Measurements from ENCODE around the gene BCL2L11. TPM values are rescaled to one million over a fixed set of nuclear protein-coding genes. Genes with fewer than 3 reads are reported as not detected.

BCL2L11 gene
- polyA plus RNA-seq, 3 donors = 18.3 to 21.3 (median 18.5) TPM

DNA sequence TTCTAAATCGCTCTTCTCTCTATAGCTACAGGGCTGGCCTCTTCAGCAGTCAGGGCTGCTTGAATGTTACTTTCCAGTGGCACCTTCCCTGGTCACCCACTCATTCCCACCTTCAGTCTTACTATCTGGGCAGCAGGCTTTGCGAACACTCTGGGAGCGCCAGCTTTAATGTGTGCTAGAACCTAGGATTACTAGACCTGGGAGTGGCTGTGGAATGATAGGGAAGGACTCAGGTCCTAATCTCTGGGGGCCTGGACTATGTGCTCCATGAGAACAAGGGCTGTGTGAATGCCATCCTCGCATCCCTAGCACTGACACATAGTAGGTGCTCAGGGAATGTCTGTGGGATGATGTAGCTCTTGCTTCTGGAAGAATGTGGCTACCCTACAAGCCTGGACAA lies 57.6 kb downstream of the BCL2L11 start:
- no peak for DNase-seq (ENCODE audit: extremely low read depth in 1 of 11, low read depth in 9 of 11, low spot score in 4 of 11)

DNA sequence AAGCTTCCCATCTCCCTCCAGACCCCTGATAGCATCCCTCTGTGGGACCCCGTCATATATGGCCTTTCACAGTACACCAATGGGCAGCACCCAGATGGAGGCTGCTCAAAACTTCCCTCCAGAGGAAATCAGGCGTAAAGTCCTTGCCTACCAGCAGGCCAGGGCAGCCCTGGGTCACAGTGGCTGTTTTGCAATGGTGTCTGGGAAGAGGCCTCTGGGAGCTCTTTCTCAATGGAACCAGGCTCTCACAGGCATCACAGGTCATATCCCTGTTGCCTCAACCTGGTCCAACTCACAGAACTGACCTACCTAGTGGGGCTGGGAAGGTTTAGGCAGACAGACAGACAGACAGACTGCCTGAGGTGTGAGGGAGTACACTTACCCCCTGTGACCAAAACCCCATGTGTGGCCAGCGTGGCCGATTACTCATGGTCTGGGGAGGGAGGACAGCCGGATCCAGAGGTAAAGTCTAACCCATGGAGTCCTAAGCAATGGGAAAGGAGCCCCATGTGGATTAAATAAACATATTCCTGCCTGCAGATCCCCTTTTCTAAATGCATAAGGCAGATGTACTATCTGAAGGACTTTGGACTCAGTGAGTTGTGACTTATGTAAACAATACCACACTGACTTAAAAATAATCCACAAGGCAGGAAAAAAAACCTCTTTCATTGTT lies 58.2 kb downstream of the BCL2L11 start:
- DNase-seq (ENCODE audit: extremely low read depth in 1 of 11, low read depth in 9 of 11, low spot score in 4 of 11) = no peak

DNA sequence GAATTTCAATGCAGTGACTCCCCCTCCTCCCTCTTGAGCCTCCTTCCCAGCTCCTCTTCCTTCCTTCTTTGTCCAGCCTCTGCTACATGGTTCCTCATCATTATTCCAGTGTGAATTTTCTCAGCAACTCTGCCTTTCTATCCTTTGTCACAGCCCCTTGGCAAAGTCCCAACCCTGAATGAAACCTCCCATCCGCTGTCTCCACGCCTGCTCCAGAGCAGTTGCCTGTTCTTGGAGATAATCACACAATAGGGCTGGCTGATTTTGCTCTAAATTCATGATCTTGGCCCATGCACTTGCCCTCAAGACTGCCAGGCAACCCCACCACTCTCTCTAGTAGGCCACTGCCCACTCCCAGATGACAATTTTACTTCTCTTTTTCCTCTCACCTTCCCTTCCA lies 61.4 kb downstream of the BCL2L11 start:
- no peak for DNase-seq (ENCODE audit: extremely low read depth in 1 of 11, low read depth in 9 of 11, low spot score in 4 of 11)

DNA sequence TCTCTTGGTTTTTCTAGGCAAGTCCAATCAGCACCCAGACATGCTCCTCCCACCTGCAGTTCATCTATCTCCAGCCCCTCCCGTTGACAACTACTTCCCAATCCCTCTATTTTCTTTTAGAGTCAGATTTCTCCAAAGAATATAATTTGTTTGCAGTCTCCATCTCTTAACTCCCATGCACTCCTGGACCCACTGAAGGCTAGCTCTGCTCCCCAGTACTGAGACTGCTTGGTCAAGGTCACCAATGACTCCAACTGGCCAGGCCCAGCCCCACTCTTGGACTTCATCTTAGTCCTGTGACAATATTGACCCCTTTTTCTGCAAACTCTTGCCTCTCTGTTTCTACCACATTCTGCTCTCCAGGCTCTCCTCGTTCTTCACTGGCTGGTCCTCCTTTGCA lies 62.0 kb downstream of the BCL2L11 start:
- DNase-seq (ENCODE audit: extremely low read depth in 1 of 11, low read depth in 9 of 11, low spot score in 4 of 11) = no peak

DNA sequence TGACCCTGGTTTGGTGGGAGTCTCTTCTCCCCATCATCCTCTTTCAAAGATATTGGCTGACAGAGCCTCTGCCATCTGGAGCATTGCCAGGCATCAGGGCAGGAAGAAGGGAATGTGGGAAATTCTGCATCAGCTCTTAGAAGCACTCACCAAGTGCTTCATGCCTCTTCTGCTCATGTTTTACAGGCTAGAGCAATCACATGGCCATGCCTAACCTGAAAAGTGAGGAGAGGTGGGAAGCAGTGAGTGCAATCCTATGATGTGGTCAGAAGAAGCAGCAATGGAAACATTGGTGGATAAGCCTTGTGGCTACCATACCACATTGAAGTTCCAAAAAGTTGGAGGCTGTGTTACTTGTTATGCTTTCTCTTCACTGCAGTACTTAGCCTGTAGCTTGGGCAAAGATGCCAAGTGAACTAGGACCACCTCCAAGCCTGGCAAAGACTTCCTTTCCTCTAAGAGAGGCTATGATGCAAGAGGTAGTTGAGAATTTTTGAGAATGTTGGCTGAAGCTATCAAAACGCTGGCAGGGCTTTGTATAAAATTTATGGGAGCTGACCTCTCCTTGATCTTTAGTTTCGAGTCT lies 64.1 kb downstream of the BCL2L11 start:
- no peak for DNase-seq (ENCODE audit: extremely low read depth in 1 of 11, low read depth in 9 of 11, low spot score in 4 of 11)

DNA sequence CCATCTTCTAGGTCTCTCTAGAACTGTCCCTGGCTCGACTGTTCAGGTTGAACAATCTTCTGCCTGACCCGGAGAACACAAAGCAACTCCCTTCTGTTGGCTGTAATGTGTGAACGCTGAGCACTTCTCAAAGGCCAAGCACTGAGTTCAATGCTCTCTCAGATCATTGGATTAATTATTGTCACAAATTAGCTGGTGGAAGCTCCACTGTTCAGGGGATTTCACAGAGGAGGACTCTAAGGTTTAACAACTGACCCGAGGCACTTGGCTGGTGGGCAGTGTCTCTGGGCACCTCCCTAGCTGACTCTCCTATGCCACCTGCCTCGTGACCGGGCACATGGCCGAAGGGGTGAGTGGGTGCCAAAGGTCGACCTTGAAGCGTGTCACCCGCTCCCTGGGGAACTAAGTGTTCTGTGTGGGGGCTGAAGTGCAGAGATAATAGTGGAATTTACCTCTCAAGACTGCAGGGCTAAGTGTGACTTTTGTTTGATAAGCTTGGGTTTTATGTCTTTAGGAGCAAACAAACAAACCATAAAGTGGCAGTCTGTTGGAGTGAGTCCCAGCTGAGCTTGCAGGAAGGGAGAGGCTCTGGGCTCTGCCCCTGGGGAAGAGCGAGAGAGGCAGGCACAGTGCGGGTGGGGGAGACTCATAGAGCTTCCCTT lies 64.8 kb downstream of the BCL2L11 start:
- peak in 3 of 11 donors; percentile 20 to 33 (median 23) for DNase-seq (ENCODE audit: extremely low read depth in 1 of 11, low read depth in 9 of 11, low spot score in 4 of 11)

DNA sequence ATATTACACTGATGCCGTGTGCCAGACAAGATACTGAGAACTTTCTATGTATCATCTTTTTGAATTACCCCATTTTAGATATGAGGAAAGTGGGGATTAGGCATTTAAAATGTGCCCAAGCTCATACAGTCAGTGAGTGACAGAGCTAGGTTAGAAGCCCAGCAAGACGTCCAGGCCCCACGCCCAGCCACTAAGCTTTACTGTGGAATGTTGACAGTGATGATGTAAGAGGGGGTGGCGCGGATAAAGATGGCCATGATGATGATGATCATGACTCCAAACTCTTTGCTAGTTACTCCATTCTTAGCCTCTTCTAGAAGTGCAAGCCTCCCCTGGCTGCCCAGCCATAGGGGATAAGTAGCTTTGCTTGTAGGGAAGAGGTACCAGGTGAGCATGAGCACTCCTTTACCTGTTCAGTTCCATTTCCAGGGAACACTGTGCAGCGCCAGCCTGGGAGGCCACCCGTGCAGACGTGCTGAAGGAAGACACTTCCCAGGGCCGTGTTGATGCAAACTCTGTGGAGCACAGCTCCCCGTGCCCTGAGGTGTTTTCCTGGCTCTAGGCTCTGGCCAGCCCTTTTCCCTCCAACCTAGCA lies 65.5 kb downstream of the BCL2L11 start:
- DNase-seq (ENCODE audit: extremely low read depth in 1 of 11, low read depth in 9 of 11, low spot score in 4 of 11) = no peak

DNA sequence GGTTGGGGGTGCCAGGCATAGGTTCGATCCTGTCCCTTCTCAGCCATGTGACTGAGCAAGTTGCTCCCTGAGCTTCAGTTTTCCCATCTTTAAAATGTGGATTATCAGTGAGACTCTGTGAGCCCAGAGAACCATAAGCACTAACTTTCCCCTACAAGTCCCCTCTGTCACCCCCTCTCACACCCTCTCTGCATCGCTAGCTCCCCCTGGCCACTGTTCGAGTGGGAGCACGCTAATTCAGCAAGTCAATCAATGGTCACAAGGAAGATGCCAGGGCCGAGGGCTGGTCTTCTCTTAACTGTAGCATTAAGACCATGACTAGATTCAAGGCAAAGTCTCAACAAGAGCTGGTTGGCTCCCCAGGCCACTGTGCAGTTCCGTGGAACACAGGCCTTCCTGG lies 66.2 kb downstream of the BCL2L11 start:
- DNase-seq (ENCODE audit: extremely low read depth in 1 of 11, low read depth in 9 of 11, low spot score in 4 of 11) = no peak

DNA sequence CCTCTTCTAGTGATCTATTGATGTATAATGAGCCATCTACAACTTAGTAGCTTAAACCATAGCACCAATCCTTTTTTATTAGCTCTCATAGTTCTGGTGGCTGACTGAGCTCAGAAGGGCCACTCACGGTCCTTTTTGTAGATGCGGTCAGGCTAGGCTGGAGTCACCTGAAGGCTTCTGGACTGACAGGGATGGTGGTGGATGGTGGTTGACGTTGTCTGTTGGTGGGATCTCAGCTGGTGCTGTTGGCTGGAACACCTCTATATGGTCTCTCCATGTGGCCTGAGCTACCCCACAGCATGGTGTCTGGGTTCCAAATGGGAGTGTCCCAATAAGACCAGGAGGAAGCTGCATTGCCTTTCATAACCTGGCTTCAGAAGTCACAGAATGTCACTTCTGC lies 68.0 kb downstream of the BCL2L11 start:
- no peak for DNase-seq (ENCODE audit: extremely low read depth in 1 of 11, low read depth in 9 of 11, low spot score in 4 of 11)

DNA sequence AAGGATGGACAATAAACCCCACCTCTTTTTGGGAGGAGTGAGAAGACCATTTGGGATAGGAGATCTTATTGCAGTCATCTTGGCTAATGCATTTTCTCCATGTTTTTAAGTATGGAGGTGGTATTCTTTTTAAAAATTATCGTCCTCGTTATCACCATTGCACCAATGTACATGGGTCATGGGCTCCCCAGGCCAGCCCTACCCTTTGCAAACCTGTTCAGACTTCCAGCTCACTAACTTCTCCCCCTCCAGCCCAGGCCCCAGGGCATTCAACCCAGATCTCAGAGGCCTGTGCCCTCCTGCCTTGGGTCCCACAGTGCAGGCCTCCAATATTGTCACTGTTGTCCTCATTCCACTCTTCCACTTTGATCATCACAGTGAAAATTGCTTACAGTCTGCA lies 68.4 kb downstream of the BCL2L11 start:
- DNase-seq (ENCODE audit: extremely low read depth in 1 of 11, low read depth in 9 of 11, low spot score in 4 of 11) = no peak

DNA sequence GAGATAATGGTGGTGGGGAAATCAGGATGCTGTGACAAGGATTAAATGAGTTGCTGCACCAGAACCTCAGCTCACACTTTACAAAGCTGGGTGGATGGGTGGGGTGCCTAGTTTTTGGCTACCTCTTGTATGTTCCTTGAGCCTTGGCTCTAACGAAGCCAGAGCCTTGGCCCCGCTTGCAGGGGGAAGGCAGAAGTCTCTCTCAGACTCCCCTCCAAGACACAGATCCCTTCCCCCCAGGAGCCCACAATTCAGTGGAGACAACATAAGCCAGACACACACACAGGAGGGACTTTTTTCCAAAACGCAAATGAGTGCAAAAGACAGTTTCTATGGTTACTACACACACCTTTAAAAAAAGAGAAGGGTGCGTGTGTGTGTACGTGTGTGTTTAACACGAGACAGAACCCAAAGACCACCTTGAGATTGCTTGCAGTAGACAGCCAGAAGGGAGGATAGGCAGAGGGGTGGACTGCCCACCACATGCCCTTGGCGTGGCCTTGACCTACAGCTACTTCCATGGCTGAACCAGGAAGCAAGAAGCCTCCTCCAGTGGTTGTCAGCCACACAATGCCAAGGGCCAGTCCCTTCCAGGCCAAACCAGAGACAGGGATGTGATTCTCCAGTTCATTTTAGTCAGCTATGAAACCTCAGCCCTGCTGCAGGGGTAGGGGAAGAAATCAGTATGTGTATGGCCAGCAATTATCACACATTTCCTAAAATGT lies 70.3 kb downstream of the BCL2L11 start:
- DNase-seq (ENCODE audit: extremely low read depth in 1 of 11, low read depth in 9 of 11, low spot score in 4 of 11) = no peak

DNA sequence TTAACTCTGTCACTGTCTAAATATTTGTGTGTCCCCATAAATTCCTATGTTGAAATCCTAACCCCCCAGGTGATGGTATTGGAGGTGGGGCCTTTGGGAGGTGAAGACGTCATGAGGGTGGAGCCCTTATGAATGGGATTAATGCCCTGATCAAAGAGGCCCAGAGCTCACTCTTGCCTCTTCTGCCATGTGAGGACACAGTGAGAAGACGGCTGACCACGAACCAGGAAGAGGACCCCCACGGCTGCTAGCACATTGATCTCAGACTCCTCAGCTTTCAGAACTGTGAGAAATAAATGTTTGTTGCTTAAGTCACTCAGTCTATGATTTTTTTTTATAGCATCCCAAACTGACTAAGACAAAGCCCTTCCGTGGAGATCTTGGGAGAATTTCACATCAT lies 71.2 kb downstream of the BCL2L11 start:
- no peak for DNase-seq (ENCODE audit: extremely low read depth in 1 of 11, low read depth in 9 of 11, low spot score in 4 of 11)

DNA sequence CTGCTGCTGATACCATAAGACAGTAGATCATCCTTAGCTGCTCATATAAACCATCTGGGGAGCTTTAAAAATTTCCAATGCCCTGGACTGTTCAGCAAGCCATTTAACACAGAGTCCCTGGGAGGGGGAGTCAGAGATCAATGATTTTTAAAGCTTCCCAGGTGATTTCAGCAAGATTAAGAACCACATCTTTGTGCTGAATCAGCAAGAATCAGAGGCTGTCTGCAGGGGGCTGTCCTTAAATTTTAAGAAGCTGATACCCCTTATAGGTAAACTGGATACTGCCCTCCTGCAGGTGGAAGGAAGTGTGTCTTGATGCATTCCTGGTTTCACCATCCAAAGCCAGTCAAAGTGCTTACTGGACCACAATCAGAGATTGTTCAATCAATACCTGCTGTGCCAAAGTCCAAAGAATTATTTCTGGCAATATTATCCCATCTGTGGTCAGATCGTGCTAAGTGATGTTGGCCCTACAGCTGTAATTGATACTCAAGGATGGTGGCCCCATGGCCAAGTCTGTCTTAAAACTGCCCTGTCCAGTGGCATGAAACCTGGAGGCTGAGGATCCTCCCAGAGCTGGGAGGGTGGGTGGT lies 72.2 kb downstream of the BCL2L11 start:
- DNase-seq (ENCODE audit: extremely low read depth in 1 of 11, low read depth in 9 of 11, low spot score in 4 of 11) = no peak

DNA sequence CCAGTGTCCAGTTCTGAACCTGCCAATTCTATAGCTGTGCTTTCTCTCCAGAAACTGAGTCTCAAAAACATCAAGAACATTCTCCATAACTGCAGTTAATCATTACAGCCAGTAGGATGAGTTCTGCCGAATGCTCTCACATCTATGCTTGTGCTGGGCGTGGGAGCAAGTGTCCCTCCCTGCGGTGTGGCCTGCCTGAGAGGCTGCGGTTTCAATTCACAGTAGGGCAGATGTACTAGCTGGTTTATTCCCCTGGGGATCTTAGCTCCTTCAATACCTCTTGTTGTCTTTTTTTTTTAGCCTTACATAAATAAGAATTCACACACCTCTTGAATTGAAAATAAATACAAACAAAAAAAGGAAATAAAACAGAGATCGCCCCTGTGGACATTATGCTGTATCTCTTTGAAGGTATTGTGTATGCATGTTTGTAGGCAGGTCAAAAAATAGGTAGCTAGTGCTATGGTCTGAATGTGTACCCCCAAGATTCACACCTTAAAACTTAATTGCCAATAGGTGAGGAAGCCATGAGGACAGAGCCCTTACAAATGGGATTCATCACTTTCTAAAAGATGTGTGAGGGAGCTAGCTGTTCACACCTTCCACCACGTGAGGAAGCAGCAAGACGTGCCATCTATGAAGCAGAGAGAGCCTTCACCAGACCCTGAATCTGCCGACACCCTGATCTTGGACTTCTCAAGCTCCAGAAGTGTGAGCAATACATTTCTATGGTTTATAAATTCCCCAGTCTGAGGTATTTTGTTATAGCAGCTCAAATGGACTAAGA lies 74.3 kb downstream of the BCL2L11 start:
- DNase-seq (ENCODE audit: extremely low read depth in 1 of 11, low read depth in 9 of 11, low spot score in 4 of 11) = no peak

DNA sequence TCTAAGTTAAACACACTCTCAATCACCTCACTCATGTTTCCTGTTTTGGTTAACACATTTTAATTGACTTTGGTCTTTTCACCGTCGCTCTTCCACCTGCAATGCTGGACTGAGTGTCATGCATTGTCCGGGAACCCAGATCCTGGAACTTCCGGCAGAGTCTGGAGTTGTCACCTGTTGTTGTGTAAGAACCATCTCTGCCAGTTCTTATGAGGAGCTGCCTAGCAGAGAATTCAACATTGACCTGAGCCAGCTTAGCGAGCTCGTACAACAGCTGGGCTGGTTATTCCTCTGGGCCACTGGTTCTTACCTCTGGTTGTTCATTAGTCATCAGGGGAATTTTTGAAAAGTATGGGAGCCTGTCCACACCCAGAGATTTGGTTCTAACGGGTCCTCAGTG lies 75.7 kb downstream of the BCL2L11 start:
- no peak for DNase-seq (ENCODE audit: extremely low read depth in 1 of 11, low read depth in 9 of 11, low spot score in 4 of 11)

DNA sequence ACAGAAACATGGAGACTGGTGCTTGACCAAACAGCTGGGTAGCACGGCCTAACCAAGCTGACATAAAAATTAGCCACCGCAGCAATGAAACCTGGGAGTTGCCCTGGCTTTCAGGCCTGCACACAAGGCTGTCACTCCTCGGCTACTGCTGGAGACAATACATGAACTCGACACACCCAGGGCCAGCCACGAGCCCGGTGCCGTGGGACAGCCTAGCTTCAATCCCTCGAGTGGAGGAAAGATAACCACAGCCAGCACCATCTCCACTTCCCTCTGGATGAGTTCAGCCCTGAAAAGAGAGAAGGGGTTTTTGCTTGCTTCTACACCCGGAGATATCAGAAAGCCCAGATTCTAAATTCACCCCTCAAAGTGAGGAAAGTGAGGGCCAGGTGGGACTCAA lies 78.0 kb downstream of the BCL2L11 start:
- DNase-seq (ENCODE audit: extremely low read depth in 1 of 11, low read depth in 9 of 11, low spot score in 4 of 11) = no peak

DNA sequence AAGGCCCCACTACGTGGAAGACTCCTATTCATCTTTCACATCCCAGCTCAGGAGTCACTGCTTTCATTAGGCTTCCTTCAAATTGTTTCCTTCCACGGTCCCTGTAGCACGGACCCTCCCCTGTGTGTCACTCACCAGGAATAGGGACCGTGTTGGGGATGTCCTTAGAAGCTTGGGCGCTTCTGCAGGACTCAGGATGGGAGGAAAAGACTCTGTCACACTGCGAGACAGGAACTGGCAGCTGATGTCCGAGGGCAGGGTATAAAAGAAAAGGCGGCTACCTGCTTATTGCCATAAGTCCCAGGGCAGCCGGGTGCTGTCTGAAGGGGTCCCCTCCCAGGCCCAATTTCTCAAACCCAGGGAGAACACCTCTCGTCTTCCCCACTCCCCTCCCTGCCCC lies 79.1 kb downstream of the BCL2L11 start:
- DNase-seq (ENCODE audit: extremely low read depth in 1 of 11, low read depth in 9 of 11, low spot score in 4 of 11) = no peak

DNA sequence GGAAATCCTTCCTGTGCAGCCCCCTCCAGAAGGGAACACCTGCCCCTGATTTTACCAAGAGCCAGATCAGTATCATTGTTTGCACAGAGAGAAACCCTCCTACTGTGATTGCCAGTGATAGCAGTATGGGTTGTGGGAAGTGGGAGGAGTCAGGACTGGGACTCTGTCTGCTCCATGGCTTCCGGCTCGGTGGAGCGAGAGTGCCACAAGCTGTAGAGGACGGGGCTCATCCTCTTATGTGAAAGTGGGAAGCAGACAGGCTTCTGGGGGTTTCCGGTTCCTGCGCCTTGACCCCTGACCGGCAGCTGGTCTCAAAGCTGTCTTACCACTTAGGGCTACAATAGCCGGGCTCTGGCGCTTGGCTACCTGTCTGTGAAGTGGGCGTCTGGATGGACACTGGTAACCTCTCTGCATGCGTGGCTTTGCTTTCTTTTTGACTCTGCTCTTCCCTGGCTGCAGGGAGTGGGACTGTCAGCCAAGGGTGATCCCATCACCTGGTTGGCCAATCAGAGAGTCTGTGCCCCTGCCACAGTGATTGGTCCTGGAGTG lies 79.7 kb downstream of the BCL2L11 start:
- no peak for DNase-seq (ENCODE audit: extremely low read depth in 1 of 11, low read depth in 9 of 11, low spot score in 4 of 11)
